Hepatocyte (in vitro differentiated cells): Measurements from ENCODE around the gene NFIA. TPM values are rescaled to one million over a fixed set of nuclear protein-coding genes. Genes with fewer than 3 reads are reported as not detected.

ENCODE experiments used
- DNase-seq: peaks from one replicate; pipeline ENCODE4 v3.0.0-alpha.2; 2016; ENCODE audit warnings: low spot score
- H2AFZ ChIP-seq: fragments of 200-600 bp; sonication (generic); 2 replicates; pipeline ENCODE4 v1.6.0; 2016; ENCODE audit warnings: antibody characterized with exemption, mild to moderate bottlenecking
- H3K27ac ChIP-seq: fragments of 200-600 bp; sonication (generic); 2 replicates; pipeline ENCODE4 v1.5.1; 2016; ENCODE audit warnings: mild to moderate bottlenecking
- H3K27me3 ChIP-seq: fragments of 200-600 bp; sonication (generic); 2 replicates; pipeline ENCODE4 v1.6.1; 2016
- H3K36me3 ChIP-seq: fragments of 200-600 bp; sonication (generic); replicated peaks from 2 replicates; pipeline ENCODE4 v1.5.1; 2016; ENCODE audit warnings: low read depth; ENCODE audit not compliant: insufficient read depth
- H3K4me1 ChIP-seq: fragments of 200-600 bp; sonication (generic); 2 replicates; pipeline ENCODE4 v1.5.1; 2016; ENCODE audit warnings: mild to moderate bottlenecking, moderate library complexity; ENCODE audit not compliant: insufficient read depth
- H3K4me2 ChIP-seq: fragments of 200-600 bp; sonication (generic); 2 replicates; pipeline ENCODE4 v1.6.0; 2016
- H3K4me3 ChIP-seq: fragments of 200-600 bp; sonication (generic); 2 replicates; pipeline ENCODE4 v1.5.1; 2016; ENCODE audit warnings: mild to moderate bottlenecking
- H3K79me2 ChIP-seq: fragments of 200-600 bp; sonication (generic); 2 replicates; pipeline ENCODE4 v1.6.0; 2017; ENCODE audit warnings: mild to moderate bottlenecking
- H3K9me2 ChIP-seq: fragments of 200-600 bp; sonication (generic); replicated peaks from 2 replicates; pipeline ENCODE4 v1.6.0; 2017; ENCODE audit warnings: mild to moderate bottlenecking; ENCODE audit not compliant: insufficient read depth
- H3K9me3 ChIP-seq: fragments of 200-600 bp; sonication (generic); 2 replicates; pipeline ENCODE4 v1.5.1; 2016; ENCODE audit warnings: low read depth, mild to moderate bottlenecking
- H4K20me1 ChIP-seq: fragments of 200-600 bp; sonication (generic); 2 replicates; pipeline ENCODE4 v1.6.0; 2016; ENCODE audit warnings: mild to moderate bottlenecking; ENCODE audit not compliant: insufficient read depth, poor library complexity, severe bottlenecking
- CTCF ChIP-seq: fragments of 200-600 bp; sonication (generic); IDR thresholded peaks from 2 replicates; pipeline ENCODE4 v1.5.1; 2016; ENCODE audit warnings: antibody characterized with exemption, mild to moderate bottlenecking; ENCODE audit not compliant: poor library complexity
- EZH2 ChIP-seq: fragments of 200-600 bp; sonication (generic); IDR thresholded peaks from 2 replicates; pipeline ENCODE4 v1.6.1; 2016; ENCODE audit warnings: antibody characterized with exemption, mild to moderate bottlenecking, borderline replicate concordance
- EZH2phosphoT487 ChIP-seq: fragments of 200-600 bp; sonication (generic); IDR thresholded peaks from one replicate; pipeline ENCODE4 v1.6.1; 2018; ENCODE audit warnings: antibody characterized with exemption, mild to moderate bottlenecking, low read depth, moderate library complexity; ENCODE audit not compliant: unreplicated experiment, severe bottlenecking
- WGBS: methylation state at CpG from one replicate; pipeline ENCODE4 v1.1.6; 2016; ENCODE audit warnings: low lambda C conversion rate; ENCODE audit errors: missing lambda C conversion rate; 5-methylcytosine and 5-hydroxymethylcytosine counted together
- polyA plus RNA-seq: library from polyadenylated mRNA; unstranded; fragments of >200 nt; fragmentation: Nextera tagmentation; extraction: Ambion mirVana; gene quantifications from 2 replicates; pipeline ENCODE4 v1.2.1, GENCODE V29; 2016
- total RNA-seq: library from RNA; depleted of rRNA; stranded (reverse); fragments of >200 nt; gene quantifications from 2 replicates; pipeline ENCODE4 v1.2.3, GENCODE V29; 2014

The NFIA gene
- total and polyA plus RNA-seq, 2 experiments from 2014 or later: 15.1 to 18.2 TPM

- Histone ChIP-seq H4K20me1 (no peaks in the 10 kb centered on the region), H3K27me3 (no peaks in the 10 kb centered on the region), H3K4me2 (peak overlapping the region; percentile 77), H3K9me2 (no peaks in the 10 kb centered on the region), H3K36me3 (no peaks in the 10 kb centered on the region), H3K27ac (peak overlapping the region; percentile 84), H3K9me3 (no peaks in the 10 kb centered on the region), H3K79me2 (peaks cover 7% of the 10 kb centered on the region), H2AFZ (peak overlapping the region; percentile 31), H3K4me3 (peak overlapping the region; percentile 25), H3K4me1 (peaks cover 28% of the 10 kb centered on the region)
- 38% methylated on average over 7 of the region's 7 CpGs for WGBS
- peak; percentile 24 for DNase-seq
- TF ChIP-seq EZH2 (no peak), EZH2phosphoT487 (no peak), CTCF (no peak)
Measured at GRCh38 chr1:61078618-61079295, 3.6 kb upstream of the NFIA start.

DNA sequence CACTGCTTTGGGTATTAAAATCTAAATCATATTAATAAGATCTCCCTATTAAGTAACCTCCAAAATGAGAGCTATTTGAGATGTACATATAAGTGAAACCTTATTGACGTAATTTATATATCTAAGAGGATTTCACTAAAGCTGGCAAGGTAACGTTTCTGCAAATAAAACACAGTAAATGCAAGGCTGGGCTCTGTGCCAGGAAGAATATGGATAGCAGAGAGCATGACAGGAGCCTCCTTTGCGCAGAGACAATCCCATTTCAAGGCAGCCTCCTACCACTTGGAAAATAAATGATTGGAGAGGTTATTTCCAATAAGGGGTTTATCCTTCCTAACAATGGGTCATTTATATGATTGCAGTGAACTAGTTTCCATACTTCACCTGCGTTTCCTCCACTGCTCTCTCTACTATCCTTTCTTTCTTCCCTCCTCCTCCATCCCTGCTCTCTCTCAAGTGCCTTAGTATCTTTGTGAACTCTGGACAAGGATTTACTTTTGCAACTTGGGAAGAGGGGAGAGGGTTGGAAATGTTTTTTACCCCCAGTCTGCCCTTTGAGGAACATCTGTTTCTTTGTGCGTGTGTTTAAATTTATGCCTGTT is 3.0 kb upstream of the NFIA start:
- H3K27ac ChIP-seq: peak overlapping the region; percentile 84
- H3K27me3 ChIP-seq: no peaks in the 10 kb centered on the region
- H3K79me2 ChIP-seq: peaks cover 13% of the 10 kb centered on the region
- H3K9me2 ChIP-seq: no peaks in the 10 kb centered on the region
- H3K4me3 ChIP-seq: no peak overlapping the region
- H3K4me1 ChIP-seq: peaks cover 28% of the 10 kb centered on the region
- H3K36me3 ChIP-seq: no peaks in the 10 kb centered on the region
- H3K4me2 ChIP-seq: peak overlapping the region; percentile 77
- peak; percentile 60 for DNase-seq
- peak overlapping the region; percentile 11 for H2AFZ ChIP-seq
- no peaks in the 10 kb centered on the region for H3K9me3 ChIP-seq
- 19% methylated on average over 5 of the region's 5 CpGs for WGBS
- no peaks in the 10 kb centered on the region for H4K20me1 ChIP-seq
- TF ChIP-seq EZH2phosphoT487 (no peak), EZH2 (no peak), CTCF (no peak)

DNA sequence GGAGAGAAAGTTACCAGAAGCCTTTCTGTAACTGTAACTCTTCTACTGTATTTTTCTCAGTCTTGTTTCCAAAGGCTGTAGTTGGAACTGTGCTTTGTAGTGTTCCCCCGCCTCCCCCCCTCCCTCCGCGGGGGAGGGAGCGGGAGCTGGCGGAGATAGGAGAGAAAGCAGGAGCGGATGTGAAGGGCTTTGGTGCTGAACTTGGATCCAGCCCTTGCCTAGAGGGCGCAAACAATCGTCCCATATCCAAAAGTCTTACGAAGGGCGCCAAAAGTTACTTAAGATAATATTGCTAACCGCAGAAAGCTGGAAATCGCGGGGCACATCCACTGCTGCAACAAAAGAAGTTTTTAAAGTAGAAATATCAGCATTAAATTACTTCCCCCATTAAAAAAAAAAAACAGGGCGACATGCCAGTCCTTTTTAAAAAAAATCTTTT is 2.4 kb upstream of the NFIA start:
- H3K36me3 ChIP-seq: no peaks in the 10 kb centered on the region
- H3K79me2 ChIP-seq: peaks cover 18% of the 10 kb centered on the region
- no peaks in the 10 kb centered on the region for H3K9me3 ChIP-seq
- no peaks in the 10 kb centered on the region for H4K20me1 ChIP-seq
- no peak for TF ChIP-seq EZH2
- peak; percentile 25 for TF ChIP-seq CTCF
- peak overlapping the region; percentile 5 for H3K4me3 ChIP-seq
- H3K4me2 ChIP-seq: peak overlapping the region; percentile 77
- peak overlapping the region; percentile 11 for H2AFZ ChIP-seq
- H3K27me3 ChIP-seq: no peaks in the 10 kb centered on the region
- peak; percentile 88 for DNase-seq
- peak overlapping the region; percentile 84 for H3K27ac ChIP-seq
- no peaks in the 10 kb centered on the region for H3K9me2 ChIP-seq
- peaks cover 28% of the 10 kb centered on the region for H3K4me1 ChIP-seq
- 1% methylated on average over 14 of the region's 14 CpGs for WGBS
